ENCODE measurements around the gene SIGLEC11.

DNA sequence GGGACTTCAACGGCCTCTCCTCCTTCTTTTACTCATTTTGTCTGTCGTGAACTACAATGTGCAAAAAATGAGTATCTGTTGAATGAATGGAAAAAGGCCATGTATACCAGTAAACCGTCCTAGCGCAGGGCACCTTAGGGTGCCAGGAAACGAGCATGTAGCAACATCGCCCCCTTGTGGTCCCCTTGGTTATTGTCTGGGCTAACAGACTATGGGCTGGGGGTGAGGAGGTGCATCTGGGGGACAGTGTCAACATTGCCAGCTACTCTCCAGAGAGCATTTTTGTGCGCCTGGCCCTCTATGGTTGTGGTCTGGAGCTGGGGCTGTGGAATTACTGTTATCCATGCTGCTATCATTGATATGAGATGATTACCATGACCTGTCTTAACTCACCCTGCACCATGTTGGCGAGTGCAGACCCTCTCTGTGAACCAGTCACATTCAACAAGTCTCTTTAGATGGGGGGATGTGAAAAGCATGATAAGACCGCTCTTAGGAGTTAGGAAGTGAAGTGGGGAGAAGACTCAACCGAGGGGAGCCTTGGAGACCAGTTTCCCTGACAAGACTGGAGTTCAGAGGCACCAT is 22.8 kb upstream of the SIGLEC11 start:
- TF ChIP-seq, protein P1, sequence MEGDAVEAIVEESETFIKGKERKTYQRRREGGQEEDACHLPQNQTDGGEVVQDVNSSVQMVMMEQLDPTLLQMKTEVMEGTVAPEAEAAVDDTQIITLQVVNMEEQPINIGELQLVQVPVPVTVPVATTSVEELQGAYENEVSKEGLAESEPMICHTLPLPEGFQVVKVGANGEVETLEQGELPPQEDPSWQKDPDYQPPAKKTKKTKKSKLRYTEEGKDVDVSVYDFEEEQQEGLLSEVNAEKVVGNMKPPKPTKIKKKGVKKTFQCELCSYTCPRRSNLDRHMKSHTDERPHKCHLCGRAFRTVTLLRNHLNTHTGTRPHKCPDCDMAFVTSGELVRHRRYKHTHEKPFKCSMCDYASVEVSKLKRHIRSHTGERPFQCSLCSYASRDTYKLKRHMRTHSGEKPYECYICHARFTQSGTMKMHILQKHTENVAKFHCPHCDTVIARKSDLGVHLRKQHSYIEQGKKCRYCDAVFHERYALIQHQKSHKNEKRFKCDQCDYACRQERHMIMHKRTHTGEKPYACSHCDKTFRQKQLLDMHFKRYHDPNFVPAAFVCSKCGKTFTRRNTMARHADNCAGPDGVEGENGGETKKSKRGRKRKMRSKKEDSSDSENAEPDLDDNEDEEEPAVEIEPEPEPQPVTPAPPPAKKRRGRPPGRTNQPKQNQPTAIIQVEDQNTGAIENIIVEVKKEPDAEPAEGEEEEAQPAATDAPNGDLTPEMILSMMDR (IDR thresholded peaks at IDR 0.05; ENCODE audit: poor library complexity, severe bottlenecking), result peak; percentile 75
- TF ChIP-seq POLR2AphosphoS5 (IDR thresholded peaks at IDR 0.05), result no peak

Measured in neural cell (in vitro differentiated cells).